GM12878 (cell line): ENCODE results near the gene CALY. TPM values are rescaled to one million over a fixed set of nuclear protein-coding genes. Genes with fewer than 3 reads are reported as not detected.
A peak's percentile ranks its signal among the peaks of the same experiment; 100 is the strongest.

ENCODE experiments used
- ASH2L ChIP-seq: fragments of 300-600, 200-600 bp; sonication (generic); IDR thresholded peaks from 2 replicates; pipeline ENCODE4 v1.6.1; 2017; ENCODE audit warnings: low read depth, mild to moderate bottlenecking, borderline replicate concordance
- ATF2 ChIP-seq: IDR thresholded peaks from 2 replicates; pipeline ENCODE4 v1.6.1; 2012; ENCODE audit warnings: low read length, inconsistent platforms
- CEBPZ ChIP-seq: fragments of 150-350 bp; IDR thresholded peaks from 2 replicates; pipeline ENCODE4 v1.6.1; 2016; ENCODE audit warnings: low read depth, low read length
- CHD2 ChIP-seq: IDR thresholded peaks from 2 replicates; pipeline ENCODE4 v1.6.1; 2011; ENCODE audit warnings: low read depth, low read length, improper control_type of control experiment, borderline replicate concordance
- CHD4 ChIP-seq: fragments of 200-600 bp; sonication (generic); IDR thresholded peaks from 2 replicates; pipeline ENCODE4 v1.6.1; 2016; ENCODE audit warnings: mild to moderate bottlenecking
- CREB1 ChIP-seq: IDR thresholded peaks from 2 replicates; pipeline ENCODE4 v1.6.1; 2012; ENCODE audit warnings: low read depth, mild to moderate bottlenecking, inconsistent platforms
- DPF2 ChIP-seq: fragments of 450-650 bp; IDR thresholded peaks from 2 replicates; pipeline ENCODE4 v1.6.1; 2017; ENCODE audit warnings: mild to moderate bottlenecking
- IRF5 ChIP-seq: fragments of 450-650 bp; IDR thresholded peaks from 2 replicates; pipeline ENCODE4 v1.6.1; 2017; ENCODE audit warnings: borderline replicate concordance
- JUNB ChIP-seq: IDR thresholded peaks from 2 replicates; pipeline ENCODE4 v1.6.1; 2016; ENCODE audit warnings: antibody characterized with exemption, mild to moderate bottlenecking
- MTA2 ChIP-seq: fragments of 450-650 bp; IDR thresholded peaks from 2 replicates; pipeline ENCODE4 v1.6.1; 2016; ENCODE audit warnings: low read depth, mild to moderate bottlenecking, moderate library complexity
- MYC ChIP-seq: IDR thresholded peaks from 2 replicates; pipeline ENCODE4 v1.6.1; 2011; ENCODE audit warnings: mild to moderate bottlenecking, low read length, moderate library complexity, inconsistent platforms; ENCODE audit not compliant: insufficient read depth, insufficient replicate concordance, insufficient read length, severe bottlenecking
- NFYB ChIP-seq: IDR thresholded peaks from 2 replicates; pipeline ENCODE4 v1.6.1; 2011; ENCODE audit warnings: low read depth, mild to moderate bottlenecking, low read length, improper control_type of control experiment, moderate library complexity; ENCODE audit not compliant: insufficient read depth
- NR2F1 ChIP-seq: fragments of 450-650 bp; conservative IDR thresholded peaks from 2 replicates; pipeline ENCODE4 v1.6.1; 2017; ENCODE audit warnings: mild to moderate bottlenecking
- POLR2AphosphoS5 ChIP-seq: IDR thresholded peaks from 2 replicates; pipeline ENCODE4 v1.6.1; 2011; ENCODE audit warnings: mild to moderate bottlenecking, low read length, inconsistent platforms
- POU2F2 ChIP-seq: IDR thresholded peaks from 3 replicates; pipeline ENCODE4 v1.6.1; 2011; ENCODE audit warnings: low read depth, mild to moderate bottlenecking, low read length, borderline replicate concordance
- RCOR1 ChIP-seq: conservative IDR thresholded peaks from 2 replicates; pipeline ENCODE4 v1.6.1; 2012; ENCODE audit warnings: low read depth, low read length, improper control_type of control experiment
- TARDBP ChIP-seq: IDR thresholded peaks from 2 replicates; pipeline ENCODE4 v1.6.1; 2016; ENCODE audit warnings: borderline replicate concordance
- TCF12 ChIP-seq: IDR thresholded peaks from 2 replicates; pipeline ENCODE4 v1.6.1; 2011; ENCODE audit warnings: low read depth, mild to moderate bottlenecking, low read length
- WRNIP1 ChIP-seq: IDR thresholded peaks from 2 replicates; pipeline ENCODE4 v1.6.1; 2011; ENCODE audit warnings: low read depth, low read length, improper control_type of control experiment, borderline replicate concordance
- ZNF274 ChIP-seq: IDR thresholded peaks from one replicate; pipeline ENCODE4 v1.8.0; 2011; ENCODE audit not compliant: insufficient read length, insufficient read depth
- ZNF687 ChIP-seq: fragments of 450-650 bp; IDR thresholded peaks from 2 replicates; pipeline ENCODE4 v1.6.1; 2017; ENCODE audit warnings: mild to moderate bottlenecking, moderate library complexity
- ZSCAN29 ChIP-seq: fragments of 450-650 bp; IDR thresholded peaks from 2 replicates; pipeline ENCODE4 v1.6.1; 2017; ENCODE audit warnings: mild to moderate bottlenecking, moderate library complexity
- polyA plus RNA-seq, 11 experiments: library from polyadenylated mRNA; depleted of rRNA in 4 of 11; unstranded in 6 of 11; stranded (reverse) in 5 of 11; fragments of >200 nt; fragmentation: Nextera tagmentation in 4 of 11; fragmentation: Illumina TruSeq in 1 of 11; extraction: Ambion mirVana in 4 of 11; extraction: Trizol in 1 of 11; gene quantifications; 1 replicate in 1 of 11; 2 replicates in 10 of 11; pipeline versions ENCODE4 v1.2.1 to v1.2.3, GENCODE V29; 2011 to 2016; ENCODE audit warnings: inconsistent platforms in 2 of 11, missing spikeins in 2 of 11, low read depth in 1 of 11
- total RNA-seq, 4 experiments: library from RNA; depleted of rRNA in 3 of 4; stranded (reverse); fragments of >200 nt in 3 of 4; fragmentation: Illumina TruSeq in 1 of 4; extraction: Trizol in 1 of 4; gene quantifications; 2 replicates each; pipeline versions ENCODE4 v1.2.1 to v1.2.3, GENCODE V29; 2013 to 2021

Gene CALY
- total and polyA plus RNA-seq, 10 of the 15 experiments (the other 5 are each of a cell fraction or from before 2014, with no cell fraction given): 0.07 TPM; not detected in 9

- TF ChIP-seq TCF12 (no peak), ATF2 (no peak), IRF5 (no peak), ZNF274 (no peak), POLR2AphosphoS5 (peak; percentile 52), MYC (no peak), JUNB (no peak), CREB1 (0 out of 2 replicates have a peak, but pooled peaks have one; percentile 26), MTA2 (0 out of 2 replicates have a peak, but pooled peaks have one; percentile 12), NR2F1 (no peak), ASH2L (no peak), CHD2 (no peak), ZNF687 (0 out of 2 replicates have a peak, but pooled peaks have one; percentile 20), CEBPZ (no peak), DPF2 (no peak), NFYB (no peak), POU2F2 (no peak), CHD4 (no peak), ZSCAN29 (peak; percentile 50; the same call in 1 of the 2 replicates), WRNIP1 (no peak), TARDBP (no peak), RCOR1 (no peak)
Observed at GRCh38 chr10:133307776-133308420, 28.8 kb downstream of the CALY start (continued).
